Smooth muscle cell (in vitro differentiated cells): ENCODE results near the gene STARD9. TPM values are rescaled to one million over a fixed set of nuclear protein-coding genes. Genes with fewer than 3 reads are reported as not detected.

Experiments used
- polyA plus RNA-seq: library from polyadenylated mRNA; unstranded; fragments of >200 nt; fragmentation: Nextera tagmentation; extraction: Ambion mirVana; gene quantifications from 2 replicates; pipeline ENCODE4 v1.2.1, GENCODE V29; 2016
- total RNA-seq: library from RNA; depleted of rRNA; stranded (reverse); fragments of >200 nt; gene quantifications from 2 replicates; pipeline ENCODE4 v1.2.3, GENCODE V29; 2014

Gene STARD9
- total and polyA plus RNA-seq, 2 experiments from 2014 or later = 1.6 to 6.3 TPM

Other genes with a start within 250 kb of the STARD9 start
- gene CAPN3, start 216.1 kb upstream of the STARD9 start, total RNA-seq = 0.58 and 1.6 TPM in 2 replicates
- gene CAPN3, start 216.1 kb upstream of the STARD9 start, polyA plus RNA-seq = 0.25 and 0.54 TPM in 2 replicates
- 27.2 and 57.9 TPM in 2 replicates for gene ZNF106, start 84.5 kb upstream of the STARD9 start, total RNA-seq
- 24.5 and 35.7 TPM in 2 replicates for gene ZNF106, start 84.5 kb upstream of the STARD9 start, polyA plus RNA-seq
- gene SNAP23, start 80.0 kb upstream of the STARD9 start, total RNA-seq = 78.7 and 91.9 TPM in 2 replicates
- gene SNAP23, start 80.0 kb upstream of the STARD9 start, polyA plus RNA-seq = 71.8 and 73.8 TPM in 2 replicates
- gene LRRC57, start 26.8 kb upstream of the STARD9 start, total RNA-seq = 16.0 and 25.1 TPM in 2 replicates
- gene LRRC57, start 26.8 kb upstream of the STARD9 start, polyA plus RNA-seq = 11.0 and 13.4 TPM in 2 replicates
- gene HAUS2, start 26.8 kb upstream of the STARD9 start, total RNA-seq = 46.5 and 88.4 TPM in 2 replicates
- 18.4 and 18.6 TPM in 2 replicates for gene HAUS2, start 26.8 kb upstream of the STARD9 start, polyA plus RNA-seq
- gene CDAN1, start 161.5 kb downstream of the STARD9 start, total RNA-seq = 6.1 and 6.4 TPM in 2 replicates
- gene CDAN1, start 161.5 kb downstream of the STARD9 start, polyA plus RNA-seq = 6.9 and 11.8 TPM in 2 replicates